Parathyroid adenoma (tissue), 2 donors: ENCODE data around the gene MFAP3L.

Source experiments
- H2AFZ ChIP-seq: fragments of 300-600 bp; sonication (generic); one replicate; pipeline ENCODE4 v1.7.0; 2017; ENCODE audit warnings: antibody characterized with exemption, mild to moderate bottlenecking
- H3K27ac ChIP-seq: fragments of 300-600 bp; sonication (generic); one replicate; pipeline ENCODE4 v1.7.0; 2017
- H3K27me3 ChIP-seq: fragments of 300-600 bp; sonication (generic); one replicate; pipeline ENCODE4 v1.7.0; 2017; ENCODE audit warnings: low read length; ENCODE audit not compliant: control insufficient read depth, insufficient read depth
- H3K36me3 ChIP-seq: fragments of 300-600 bp; sonication (generic); one replicate; pipeline ENCODE4 v1.7.0; 2017; ENCODE audit warnings: low read length; ENCODE audit not compliant: control insufficient read depth, insufficient read depth
- H3K4me1 ChIP-seq: fragments of 300-600 bp; sonication (generic); one replicate; pipeline ENCODE4 v1.7.0; 2017; ENCODE audit warnings: control low read depth
- H3K4me2 ChIP-seq: fragments of 300-600 bp; sonication (generic); one replicate; pipeline ENCODE4 v1.7.0; 2017; ENCODE audit warnings: low read length
- H3K4me3 ChIP-seq: fragments of 300-600 bp; sonication (generic); one replicate; pipeline ENCODE4 v1.7.0; 2017; ENCODE audit warnings: low read depth, low read length
- H3K79me2 ChIP-seq: fragments of 300-600 bp; sonication (generic); one replicate; pipeline ENCODE4 v1.7.0; 2017; ENCODE audit warnings: control low read depth
- H3K9ac ChIP-seq: fragments of 300-600 bp; sonication (generic); one replicate; pipeline ENCODE4 v1.7.0; 2017; ENCODE audit warnings: mild to moderate bottlenecking
- H3K9me3 ChIP-seq: fragments of 300-600 bp; sonication (generic); one replicate; pipeline ENCODE4 v1.7.0; 2017; ENCODE audit warnings: low read length; ENCODE audit not compliant: control insufficient read depth
- TF ChIP-seq, protein P1 (sequence below): fragments of 300-600 bp; sonication (generic); IDR thresholded peaks from one replicate; pipeline ENCODE4 v1.7.0; 2017; ENCODE audit warnings: antibody characterized with exemption, mild to moderate bottlenecking
- donor health status: primary hyperparathyroidism.

Gene MFAP3L

DNA sequence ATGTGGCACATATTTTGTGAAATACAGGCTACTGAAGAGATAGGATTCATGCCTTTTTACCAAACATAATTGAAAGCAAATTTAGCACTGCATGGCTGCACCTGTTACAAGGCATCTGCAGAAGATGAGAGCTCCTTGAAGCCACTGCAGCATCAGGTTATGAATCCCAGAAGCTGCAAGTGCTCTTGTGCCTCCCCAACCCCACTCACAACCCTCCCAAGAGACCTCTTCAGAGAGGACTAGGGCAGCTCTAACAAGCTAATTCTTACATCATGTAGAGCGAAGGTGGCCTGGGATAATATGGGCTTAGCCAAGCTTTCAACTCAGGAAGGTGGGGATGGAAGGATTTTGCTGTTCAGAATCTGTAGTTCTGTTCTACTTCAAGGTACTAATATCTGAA lies 27.2 kb downstream of the MFAP3L start:
- H3K4me1 ChIP-seq, result no peaks in the 10 kb centered on the region
- no peak overlapping the region for H3K27ac ChIP-seq
- no peak overlapping the region for H3K4me3 ChIP-seq
- no peak overlapping the region for H2AFZ ChIP-seq
- no peaks in the 10 kb centered on the region for H3K9me3 ChIP-seq
- no peaks in the 10 kb centered on the region for H3K79me2 ChIP-seq
- no peaks in the 10 kb centered on the region for H3K27me3 ChIP-seq
- TF ChIP-seq, protein P1, sequence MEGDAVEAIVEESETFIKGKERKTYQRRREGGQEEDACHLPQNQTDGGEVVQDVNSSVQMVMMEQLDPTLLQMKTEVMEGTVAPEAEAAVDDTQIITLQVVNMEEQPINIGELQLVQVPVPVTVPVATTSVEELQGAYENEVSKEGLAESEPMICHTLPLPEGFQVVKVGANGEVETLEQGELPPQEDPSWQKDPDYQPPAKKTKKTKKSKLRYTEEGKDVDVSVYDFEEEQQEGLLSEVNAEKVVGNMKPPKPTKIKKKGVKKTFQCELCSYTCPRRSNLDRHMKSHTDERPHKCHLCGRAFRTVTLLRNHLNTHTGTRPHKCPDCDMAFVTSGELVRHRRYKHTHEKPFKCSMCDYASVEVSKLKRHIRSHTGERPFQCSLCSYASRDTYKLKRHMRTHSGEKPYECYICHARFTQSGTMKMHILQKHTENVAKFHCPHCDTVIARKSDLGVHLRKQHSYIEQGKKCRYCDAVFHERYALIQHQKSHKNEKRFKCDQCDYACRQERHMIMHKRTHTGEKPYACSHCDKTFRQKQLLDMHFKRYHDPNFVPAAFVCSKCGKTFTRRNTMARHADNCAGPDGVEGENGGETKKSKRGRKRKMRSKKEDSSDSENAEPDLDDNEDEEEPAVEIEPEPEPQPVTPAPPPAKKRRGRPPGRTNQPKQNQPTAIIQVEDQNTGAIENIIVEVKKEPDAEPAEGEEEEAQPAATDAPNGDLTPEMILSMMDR, result no peak
- H3K36me3 ChIP-seq, result no peaks in the 10 kb centered on the region
- H3K9ac ChIP-seq, result no peak overlapping the region
- no peak overlapping the region for H3K4me2 ChIP-seq

DNA sequence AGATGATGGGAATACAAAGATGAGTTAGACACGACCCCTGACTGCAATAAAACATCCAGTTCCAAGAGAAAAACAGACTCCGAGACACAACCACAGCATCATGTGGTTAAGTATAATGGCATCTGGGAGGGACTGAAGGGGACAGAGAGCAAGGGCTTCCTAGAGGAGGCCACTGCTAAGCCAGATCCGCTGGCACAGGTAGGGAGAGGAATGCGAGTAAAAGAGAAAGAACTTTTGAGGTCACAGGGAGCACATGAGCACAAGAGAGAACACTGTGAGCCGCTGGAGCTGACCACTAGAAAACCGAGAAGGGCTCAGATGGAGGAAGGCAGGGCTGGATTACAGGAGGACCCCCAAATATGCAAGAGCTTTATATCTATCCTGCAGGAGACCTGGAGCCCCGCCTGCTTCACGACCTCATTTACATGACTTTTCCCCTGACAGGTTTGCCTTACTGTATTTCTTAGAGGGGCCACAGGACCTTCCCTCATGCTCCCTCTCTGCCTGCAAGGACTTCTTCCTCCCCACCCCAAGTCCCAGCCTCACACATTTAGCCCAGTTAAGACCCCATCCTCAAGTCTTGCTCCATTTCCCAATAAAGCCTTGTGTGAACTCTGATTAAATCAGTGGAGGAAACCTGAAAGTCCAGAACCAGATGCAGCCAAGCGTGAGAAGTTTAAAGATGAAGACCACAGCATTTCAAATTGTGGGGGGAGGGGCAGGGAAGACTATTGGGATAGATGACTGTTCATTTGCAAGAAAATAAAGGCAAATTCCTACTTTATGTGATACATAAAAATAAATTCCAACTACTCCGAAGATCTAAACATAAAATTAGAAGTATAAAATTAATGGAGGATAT lies 29.6 kb downstream of the MFAP3L start:
- TF ChIP-seq, protein P1, result no peak
- H3K27me3 ChIP-seq, result no peaks in the 10 kb centered on the region
- H3K79me2 ChIP-seq, result no peaks in the 10 kb centered on the region
- no peaks in the 10 kb centered on the region for H3K9me3 ChIP-seq
- peak overlapping the region; percentile 21 for H3K4me2 ChIP-seq
- H3K4me3 ChIP-seq, result no peak overlapping the region
- no peak overlapping the region for H3K27ac ChIP-seq
- H3K4me1 ChIP-seq, result no peaks in the 10 kb centered on the region
- no peak overlapping the region for H2AFZ ChIP-seq
- H3K36me3 ChIP-seq, result no peaks in the 10 kb centered on the region
- H3K9ac ChIP-seq, result no peak overlapping the region

DNA sequence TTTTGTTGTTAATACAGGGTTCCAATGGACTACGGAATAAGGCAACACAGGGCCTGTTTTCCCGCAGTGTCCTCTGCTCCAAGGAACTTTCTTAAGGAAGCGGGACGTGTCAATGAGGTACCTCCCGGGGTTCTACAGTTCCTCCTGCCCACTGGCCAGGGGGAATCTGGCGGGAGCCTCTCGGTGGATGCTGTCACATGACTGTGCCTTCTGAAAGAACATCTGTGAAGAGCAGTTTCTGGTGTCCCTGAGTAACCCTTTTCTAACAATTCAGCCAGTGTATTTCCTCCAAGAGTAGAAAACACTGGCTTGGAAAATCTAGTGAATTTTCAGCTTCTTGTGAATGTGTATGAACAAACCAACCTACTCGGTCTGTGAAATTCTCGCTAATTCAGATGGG lies 32.7 kb downstream of the MFAP3L start:
- no peak overlapping the region for H3K4me2 ChIP-seq
- TF ChIP-seq, protein P1, result no peak
- no peak overlapping the region for H3K27ac ChIP-seq
- no peaks in the 10 kb centered on the region for H3K79me2 ChIP-seq
- H3K4me1 ChIP-seq, result no peaks in the 10 kb centered on the region
- no peaks in the 10 kb centered on the region for H3K9me3 ChIP-seq
- no peaks in the 10 kb centered on the region for H3K36me3 ChIP-seq
- no peak overlapping the region for H2AFZ ChIP-seq
- H3K9ac ChIP-seq, result no peak overlapping the region
- no peak overlapping the region for H3K4me3 ChIP-seq
- no peaks in the 10 kb centered on the region for H3K27me3 ChIP-seq

DNA sequence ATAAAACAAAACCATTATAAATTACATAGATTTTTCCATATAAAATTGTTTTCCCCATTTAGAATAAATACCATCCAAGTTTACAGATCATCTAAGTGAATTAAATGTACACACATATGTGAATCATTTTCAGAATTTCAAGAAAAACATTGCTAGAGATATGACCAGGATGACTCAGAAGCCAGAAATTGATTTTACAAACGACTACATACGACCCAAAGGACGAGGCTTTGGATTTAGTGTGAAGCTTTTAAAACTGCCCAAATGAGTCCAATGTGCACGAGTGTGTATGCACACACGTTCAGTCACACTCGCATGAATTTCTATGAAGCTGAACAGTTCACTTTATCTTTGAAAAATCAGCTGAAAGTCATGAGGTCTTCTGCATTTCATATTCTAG lies 37.9 kb downstream of the MFAP3L start:
- no peaks in the 10 kb centered on the region for H3K79me2 ChIP-seq
- no peak overlapping the region for H2AFZ ChIP-seq
- H3K4me3 ChIP-seq, result no peak overlapping the region
- TF ChIP-seq, protein P1, result no peak
- no peaks in the 10 kb centered on the region for H3K27me3 ChIP-seq
- H3K9me3 ChIP-seq, result no peaks in the 10 kb centered on the region
- H3K4me1 ChIP-seq, result no peaks in the 10 kb centered on the region
- H3K9ac ChIP-seq, result no peak overlapping the region
- H3K36me3 ChIP-seq, result no peaks in the 10 kb centered on the region
- H3K27ac ChIP-seq, result no peak overlapping the region
- H3K4me2 ChIP-seq, result no peak overlapping the region
